Activated B cell treated with CpG ODN at 0.5 μM for 24 hours (primary cell): Measurements from ENCODE around the gene PBX1. TPM values are rescaled to one million over a fixed set of nuclear protein-coding genes. Genes with fewer than 3 reads are reported as not detected.

Source experiments
- ATAC-seq: fragments of 200-7000 bp; cut with Tn5 transposase; one replicate; pipeline ENCODE4 v1.10.0; 2021; ENCODE audit warnings: low read depth, mild to moderate bottlenecking, moderate library complexity
- CTCF ChIA-PET: fragments of 350-600 bp; sonication (Branson Sonifier 250); formaldehyde crosslinking; loops from one replicate; lab custom pipeline; 2021; ENCODE audit warnings: antibody characterized with exemption; lab: Charles Lee
- POLR2A ChIA-PET: fragments of 350-600 bp; sonication (Branson Sonifier 250); formaldehyde crosslinking; loops from one replicate; lab custom pipeline; 2021; ENCODE audit warnings: antibody characterized with exemption; lab: Charles Lee
- DNase-seq: peaks from one replicate; pipeline ENCODE4 v3.0.0; 2022
- H3K27ac Mint-ChIP-seq: one replicate; pipeline ENCODE4 v1.8.0; 2020; ENCODE audit warnings: mixed read lengths
- H3K27me3 Mint-ChIP-seq: one replicate; pipeline ENCODE4 v1.8.0; 2021; ENCODE audit warnings: mixed read lengths
- H3K36me3 Mint-ChIP-seq: one replicate; pipeline ENCODE4 v1.8.0; 2021; ENCODE audit warnings: low read depth, mixed read lengths
- H3K4me1 Mint-ChIP-seq: one replicate; pipeline ENCODE4 v1.8.0; 2021; ENCODE audit warnings: mixed read lengths
- H3K4me3 Mint-ChIP-seq: one replicate; pipeline ENCODE4 v1.8.0; 2020; ENCODE audit warnings: mild to moderate bottlenecking, mixed read lengths
- H3K9me3 Mint-ChIP-seq: one replicate; pipeline ENCODE4 v1.8.0; 2020; ENCODE audit warnings: mixed read lengths
- intact Hi-C: fragments of 100-400 bp; cut with micrococcal nuclease; formaldehyde crosslinking; loops from one replicate; pipeline ENCODE4 v1.15.1; 2024
- total RNA-seq: library from RNA; stranded (reverse); gene quantifications from 2 replicates; pipeline ENCODE4 v1.2.3, GENCODE V29; 2022
- TF ChIP-seq, protein P1 (sequence below): fragments of 200-600 bp; IDR thresholded peaks from one replicate; pipeline ENCODE4 v1.8.0; 2022; ENCODE audit warnings: antibody characterized with exemption, mild to moderate bottlenecking

PBX1 gene
- total RNA-seq, 1 donor from 2014 or later, result not detected

GRCh38 chr1:164757625-164758024 is 198.6 kb downstream of the PBX1 start:
- no peaks in the 10 kb centered on the region for H3K9me3 Mint-ChIP-seq
- H3K27me3 Mint-ChIP-seq, result peaks cover 2% of the 10 kb centered on the region
- intact Hi-C loops, result no loop called here
- POLR2A ChIA-PET, result no interaction called here
- DNase-seq, result no peak
- CTCF ChIA-PET, result no interaction called here
- TF ChIP-seq, protein P1, sequence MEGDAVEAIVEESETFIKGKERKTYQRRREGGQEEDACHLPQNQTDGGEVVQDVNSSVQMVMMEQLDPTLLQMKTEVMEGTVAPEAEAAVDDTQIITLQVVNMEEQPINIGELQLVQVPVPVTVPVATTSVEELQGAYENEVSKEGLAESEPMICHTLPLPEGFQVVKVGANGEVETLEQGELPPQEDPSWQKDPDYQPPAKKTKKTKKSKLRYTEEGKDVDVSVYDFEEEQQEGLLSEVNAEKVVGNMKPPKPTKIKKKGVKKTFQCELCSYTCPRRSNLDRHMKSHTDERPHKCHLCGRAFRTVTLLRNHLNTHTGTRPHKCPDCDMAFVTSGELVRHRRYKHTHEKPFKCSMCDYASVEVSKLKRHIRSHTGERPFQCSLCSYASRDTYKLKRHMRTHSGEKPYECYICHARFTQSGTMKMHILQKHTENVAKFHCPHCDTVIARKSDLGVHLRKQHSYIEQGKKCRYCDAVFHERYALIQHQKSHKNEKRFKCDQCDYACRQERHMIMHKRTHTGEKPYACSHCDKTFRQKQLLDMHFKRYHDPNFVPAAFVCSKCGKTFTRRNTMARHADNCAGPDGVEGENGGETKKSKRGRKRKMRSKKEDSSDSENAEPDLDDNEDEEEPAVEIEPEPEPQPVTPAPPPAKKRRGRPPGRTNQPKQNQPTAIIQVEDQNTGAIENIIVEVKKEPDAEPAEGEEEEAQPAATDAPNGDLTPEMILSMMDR, result no peak
- no peak for ATAC-seq
- H3K36me3 Mint-ChIP-seq, result no peaks in the 10 kb centered on the region
- H3K27ac Mint-ChIP-seq, result no peak overlapping the region
- no peak overlapping the region for H3K4me3 Mint-ChIP-seq
- no peaks in the 10 kb centered on the region for H3K4me1 Mint-ChIP-seq

- Mint-ChIP-seq H3K27me3 (no peaks in the 10 kb centered on the region), H3K9me3 (no peaks in the 10 kb centered on the region), H3K36me3 (no peaks in the 10 kb centered on the region), H3K4me1 (no peaks in the 10 kb centered on the region), H3K4me3 (no peak overlapping the region), H3K27ac (no peak overlapping the region)
- ChIA-PET CTCF (no interaction called here), POLR2A (no interaction called here)
- ATAC-seq (no peak), DNase-seq (no peak)
- intact Hi-C loops, result no loop called here
- TF ChIP-seq, protein P1, result no peak
Measured at GRCh38 chr1:164759144-164759920, 200.3 kb downstream of the PBX1 start.

DNA sequence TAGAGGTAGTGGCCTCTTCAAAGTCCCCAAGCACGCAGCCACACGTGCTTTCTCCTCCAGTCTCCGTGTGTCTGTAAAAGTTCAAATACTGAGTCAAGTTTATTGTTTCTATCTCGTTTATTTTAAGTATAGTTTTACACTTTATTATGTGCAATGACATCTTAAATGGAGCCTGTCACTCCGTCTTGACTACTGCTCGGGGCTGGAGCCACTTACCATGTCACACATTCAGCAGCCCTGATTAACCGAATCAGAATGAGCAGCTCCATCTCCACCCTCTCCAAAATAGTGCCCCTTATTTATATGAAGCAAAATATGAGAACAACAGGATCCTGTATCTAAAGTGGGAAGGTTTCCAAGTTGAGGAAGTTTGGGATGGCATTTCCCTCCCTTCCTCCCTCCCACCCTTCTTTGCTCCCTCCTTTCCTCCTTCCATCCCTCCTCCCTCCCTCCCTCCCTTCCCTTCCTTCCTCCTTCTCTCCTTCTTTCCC is 201.0 kb downstream of the PBX1 start:
- Mint-ChIP-seq H3K4me3 (no peak overlapping the region), H3K36me3 (no peaks in the 10 kb centered on the region), H3K27ac (no peak overlapping the region), H3K4me1 (no peaks in the 10 kb centered on the region), H3K9me3 (no peaks in the 10 kb centered on the region), H3K27me3 (no peaks in the 10 kb centered on the region)
- intact Hi-C loops, result no loop called here
- TF ChIP-seq, protein P1, result no peak
- ATAC-seq (no peak), DNase-seq (no peak)
- ChIA-PET POLR2A (no interaction called here), CTCF (no interaction called here)

DNA sequence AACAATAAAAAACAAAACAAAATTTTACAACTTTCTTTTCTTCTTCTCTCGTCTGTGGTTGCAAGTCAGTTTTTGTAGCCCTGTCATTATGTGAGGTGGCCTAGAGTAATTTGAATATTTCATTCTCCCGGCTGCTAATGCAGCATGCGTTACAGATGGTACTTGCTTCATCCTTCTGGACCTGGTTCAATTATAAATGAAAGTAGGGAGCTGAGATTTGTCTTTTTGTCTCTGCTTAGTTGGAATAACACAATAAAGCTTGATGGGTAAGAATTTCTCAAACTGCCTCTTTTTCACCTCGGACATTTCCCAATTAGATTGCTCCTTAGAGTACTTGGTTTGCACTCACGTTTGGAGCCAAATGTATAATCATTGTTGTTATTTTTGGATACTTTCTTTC is 201.6 kb downstream of the PBX1 start:
- Mint-ChIP-seq H3K27me3 (no peaks in the 10 kb centered on the region), H3K4me3 (no peak overlapping the region), H3K36me3 (no peaks in the 10 kb centered on the region), H3K27ac (no peak overlapping the region), H3K9me3 (no peaks in the 10 kb centered on the region), H3K4me1 (no peaks in the 10 kb centered on the region)
- ChIA-PET CTCF (no interaction called here), POLR2A (no interaction called here)
- no peak for DNase-seq
- ATAC-seq, result no peak
- intact Hi-C loops, result no loop called here
- TF ChIP-seq, protein P1, result no peak

- no peak for ATAC-seq
Measured at GRCh38 chr1:164761009-164761408, 202.0 kb downstream of the PBX1 start.

More at GRCh38 chr1:164761009-164761408, 202.0 kb downstream of the PBX1 start:
- ChIA-PET CTCF (no interaction called here), POLR2A (no interaction called here)
- Mint-ChIP-seq H3K4me3 (no peak overlapping the region), H3K27me3 (no peaks in the 10 kb centered on the region), H3K4me1 (no peaks in the 10 kb centered on the region), H3K27ac (no peak overlapping the region), H3K36me3 (no peaks in the 10 kb centered on the region), H3K9me3 (no peaks in the 10 kb centered on the region)
- intact Hi-C loops, result no loop called here
- no peak for DNase-seq
- TF ChIP-seq, protein P1, result no peak
